Heart right ventricle (tissue), 16 donors: ENCODE data around the gene GSK3A. TPM values are rescaled to one million over a fixed set of nuclear protein-coding genes. Genes with fewer than 3 reads are reported as not detected.
A peak's percentile ranks its signal among the peaks of the same experiment; 100 is the strongest.

Experiments used
- ATAC-seq, 8 donors: fragments of 200-7000 bp; cut with Tn5 transposase; one replicate each; pipeline ENCODE4 v1.9.1; 2020; ENCODE audit warnings: mild to moderate bottlenecking in 8 of 8, moderate library complexity in 8 of 8, moderate number of reproducible peaks in 1 of 8
- DNase-seq, 2 donors: peaks; one replicate each; pipeline ENCODE4 v3.0.0-alpha.2; 2020
- H3K27ac ChIP-seq, 10 donors: fragments of 200-600 bp; sonication (generic) in 2 of 10; one replicate each; pipeline versions ENCODE4 v1.5.0 to v1.8.0; 2020 to 2022; ENCODE audit warnings: mild to moderate bottlenecking in 3 of 10
- H3K27me3 ChIP-seq, 7 donors: fragments of 200-600 bp; one replicate each; pipeline ENCODE4 v1.8.0; 2021 to 2022; ENCODE audit warnings: mild to moderate bottlenecking in 2 of 7
- H3K36me3 ChIP-seq, 9 donors: fragments of 200-600 bp; sonication (generic) in 1 of 9; one replicate each; pipeline versions ENCODE4 v1.5.0 to v1.8.0; 2020 to 2022; ENCODE audit warnings: mild to moderate bottlenecking in 2 of 9
- H3K4me1 ChIP-seq, 9 donors: fragments of 200-600 bp; sonication (generic) in 1 of 9; one replicate each; pipeline versions ENCODE4 v1.5.0 to v1.8.0; 2020 to 2022; ENCODE audit warnings: mild to moderate bottlenecking in 4 of 9
- H3K4me3 ChIP-seq, 10 donors: fragments of 200-600 bp; sonication (generic) in 2 of 10; one replicate each; pipeline versions ENCODE4 v1.5.0 to v1.8.0; 2020 to 2022; ENCODE audit warnings: mild to moderate bottlenecking in 7 of 10, moderate library complexity in 2 of 10
- H3K9me3 ChIP-seq, 11 donors: fragments of 200-600 bp in 10 of 11; sonication (generic) in 2 of 11; one replicate each; pipeline versions ENCODE4 v1.5.0 to v1.8.0; 2013 to 2022; ENCODE audit warnings: mild to moderate bottlenecking in 2 of 11, control low read depth in 1 of 11, moderate library complexity in 1 of 11
- WGBS, 2 donors: extraction: QIAGEN DNeasy Blood & Tissue Kit; methylation state at CpG; one replicate each; pipeline ENCODE4 v1.1.7; 2013; ENCODE audit warnings: inconsistent platforms in 1 of 2; 5-methylcytosine and 5-hydroxymethylcytosine counted together
- intact Hi-C, 10 donors: fragments of 100-400 bp; cut with DNase I; formaldehyde crosslinking; loops; one replicate each; pipeline versions ENCODE4 v1.11.1 to v1.14.2; 2022
- long read RNA-seq, 3 donors: library from polyadenylated mRNA; unstranded; transcript quantifications; one replicate each; pipeline ENCODE4 v2.0.0, GENCODE V29; 2020 to 2021
- polyA plus RNA-seq, 2 donors: library from polyadenylated mRNA; stranded (reverse); fragments of 200-250 nt; gene quantifications; one replicate each; pipeline ENCODE4 v1.2.3, GENCODE V29; 2013
- total RNA-seq, 10 donors: library from RNA; stranded (reverse); fragmentation: NEBNext Ultra II Directional in 3 of 10; extraction: Animal tissue kit (Norgen Biotek cat#: 25700) in 3 of 10; gene quantifications; one replicate each; pipeline versions ENCODE4 v1.2.1 to v1.2.4, GENCODE V29; 2021 to 2023
- TF ChIP-seq, protein P1 (sequence below), 9 donors: fragments of 200-600 bp; sonication (generic) in 2 of 9; IDR thresholded peaks; one replicate each; pipeline versions ENCODE4 v1.5.0 to v1.8.0; 2021 to 2022; ENCODE audit warnings: antibody characterized with exemption in 9 of 9, mild to moderate bottlenecking in 5 of 9, moderate library complexity in 1 of 9
- donor health status: Arrhythmogenic right ventricular cardiomyopathy.
- donor health status: ischemic (EF 13 %, LVEDD 7.1; RV severe dilation, severe dysfunction).
- donor health status: healthy with polysubstance abuse.
- donor health status: DM: no; HTN: yes; CAD: no.
- donor health status: DM: no; HTN: no; CAD: no.
- donor health status: ischemic (EF 25% LVEDD 6.9; RV normal size, moderate dysfunction).
- donor health status: ischemic (EF 25% LVEDD 5.7; RV mildly dilated, moderate dysfunction).
- donor health status: healthy.
- donor health status: DM: yes; HTN: yes; CAD: no.
- donor health status: Ischemic cardiomyopathy.
- donor health status: ischemic (EF 35%, LVEDD 5.7; RV mildly dilated, moderate dysfunction).
- donor health status: nonischemic (EF 11% LVEDD 7.7; RV severe dilation, severe dysfunction).
- donor health status: DM: yes; HTN: yes; CAD: no.
- donor health status: PGD.
- donor health status: ischemic (EF 29% LVEDD 5.4; RV normal size, mild dysfunction).
- donor health status: nonischemic (EF 23%, LVEDD 6.1; RV moderate dilation, normal function).

GSK3A gene
- total RNA-seq (10 to 100 TPM; 31.9 to 46.1 (median 36.4) TPM), polyA plus RNA-seq (10 to 100 TPM; 31.2 to 51.0 TPM)
- long read RNA-seq, donor 1, transcript GSK3A-201 (11 exons, 2,188 nt) = major isoform, 16 of 24 reads
- long read RNA-seq, donor 1, partial matches to known transcripts = 0 of 24 reads
- long read RNA-seq, donor 1, other reads (novel, unspliced or antisense) = 8 of 24 reads
- long read RNA-seq, donor 2, transcript GSK3A-201 (11 exons, 2,188 nt) = major isoform, 9 of 17 reads
- long read RNA-seq, donor 2, partial matches to known transcripts = 0 of 17 reads
- long read RNA-seq, donor 2, other reads (novel, unspliced or antisense) = 8 of 17 reads
- long read RNA-seq, donor 3, partial matches to known transcripts = 0 of 1 reads
- long read RNA-seq, donor 3, other reads (novel, unspliced or antisense) = 0 of 1 reads

DNA sequence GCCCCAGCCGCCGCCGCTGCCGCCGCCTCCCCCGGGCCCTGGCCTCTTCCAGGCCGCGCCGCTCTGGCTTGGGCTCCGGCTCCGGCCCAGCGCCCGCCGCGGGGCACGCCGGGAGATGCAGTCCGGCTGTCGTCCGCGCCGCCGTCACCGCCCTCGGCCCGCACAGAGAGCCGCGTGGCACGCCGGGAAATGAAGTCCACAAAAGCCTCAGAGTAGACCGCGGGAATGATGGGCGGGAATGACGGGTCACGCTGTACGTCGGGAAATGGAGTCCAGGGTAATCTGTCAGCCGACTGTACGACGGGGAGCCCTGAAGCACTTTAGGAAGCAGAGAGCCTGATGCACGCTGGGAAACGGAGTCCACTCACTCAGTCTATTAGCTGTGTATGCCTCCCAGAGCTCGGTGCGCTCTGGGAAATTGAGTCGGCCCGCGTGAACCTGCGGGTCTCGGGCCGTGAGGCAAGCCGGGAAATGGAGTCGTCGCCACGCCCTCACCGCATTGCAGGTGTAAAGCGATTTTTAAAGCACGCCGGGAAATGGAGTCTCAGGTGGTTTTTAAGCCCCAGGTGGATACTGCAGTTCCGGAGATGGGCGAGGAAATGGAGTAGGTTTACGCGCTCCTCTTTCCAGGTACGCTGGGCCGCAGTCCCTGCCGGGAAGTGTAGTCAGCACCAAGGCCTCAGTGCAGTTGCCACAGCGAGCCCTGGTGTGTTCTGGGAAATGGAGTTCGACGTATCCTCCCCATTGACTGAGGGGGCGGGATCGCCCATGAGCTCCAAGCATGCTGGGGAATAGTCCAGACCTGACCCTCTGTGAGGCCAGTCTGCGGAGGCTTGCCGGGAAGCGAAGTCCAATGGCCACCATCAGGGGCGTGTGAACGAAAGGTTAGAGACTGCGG lies at the start of gene GSK3A:
Gene GSK3A (minus strand): TSS at position 91 of the 898 bp plus-strand sequence. CDS start 137 bp downstream, outside the sequence.
- intact Hi-C loops = loop anchor here in 2 of 10 donors (1.0 to 10.0 kb wide), 3 partner anchors 22 to 192 kb away; partner anchors contain the start of genes MEGF8 (in 1 of the 2) and ZNF526 (in 1 of the 2)
- DNase-seq (peak; percentile 97 to 99), ATAC-seq (peak; percentile 84 to 93 (median 90))
- WGBS, 2 donors = 0% methylated on average over 70 to 76 of the region's 76 CpGs
- H3K4me3 ChIP-seq = peak within 1 kb of the TSS; percentile 76 to 95 (median 86)
- H3K27me3 ChIP-seq = no peaks in the 10 kb centered on the region
- H3K27ac ChIP-seq = peak within 1 kb of the TSS; percentile 81 to 100 (median 90)
- H3K36me3 ChIP-seq = peaks cover 0 to 38% (median 0%) of the 10 kb centered on the region in 9 donors
- peaks cover 17 to 71% (median 57%) of the 10 kb centered on the region in 9 donors for H3K4me1 ChIP-seq
- no peaks in the 10 kb centered on the region for H3K9me3 ChIP-seq
- TF ChIP-seq, protein P1, sequence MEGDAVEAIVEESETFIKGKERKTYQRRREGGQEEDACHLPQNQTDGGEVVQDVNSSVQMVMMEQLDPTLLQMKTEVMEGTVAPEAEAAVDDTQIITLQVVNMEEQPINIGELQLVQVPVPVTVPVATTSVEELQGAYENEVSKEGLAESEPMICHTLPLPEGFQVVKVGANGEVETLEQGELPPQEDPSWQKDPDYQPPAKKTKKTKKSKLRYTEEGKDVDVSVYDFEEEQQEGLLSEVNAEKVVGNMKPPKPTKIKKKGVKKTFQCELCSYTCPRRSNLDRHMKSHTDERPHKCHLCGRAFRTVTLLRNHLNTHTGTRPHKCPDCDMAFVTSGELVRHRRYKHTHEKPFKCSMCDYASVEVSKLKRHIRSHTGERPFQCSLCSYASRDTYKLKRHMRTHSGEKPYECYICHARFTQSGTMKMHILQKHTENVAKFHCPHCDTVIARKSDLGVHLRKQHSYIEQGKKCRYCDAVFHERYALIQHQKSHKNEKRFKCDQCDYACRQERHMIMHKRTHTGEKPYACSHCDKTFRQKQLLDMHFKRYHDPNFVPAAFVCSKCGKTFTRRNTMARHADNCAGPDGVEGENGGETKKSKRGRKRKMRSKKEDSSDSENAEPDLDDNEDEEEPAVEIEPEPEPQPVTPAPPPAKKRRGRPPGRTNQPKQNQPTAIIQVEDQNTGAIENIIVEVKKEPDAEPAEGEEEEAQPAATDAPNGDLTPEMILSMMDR (IDR thresholded peaks at IDR 0.05) = peak in 3 of 9 donors; percentile 11 to 40 (median 18)

DNA sequence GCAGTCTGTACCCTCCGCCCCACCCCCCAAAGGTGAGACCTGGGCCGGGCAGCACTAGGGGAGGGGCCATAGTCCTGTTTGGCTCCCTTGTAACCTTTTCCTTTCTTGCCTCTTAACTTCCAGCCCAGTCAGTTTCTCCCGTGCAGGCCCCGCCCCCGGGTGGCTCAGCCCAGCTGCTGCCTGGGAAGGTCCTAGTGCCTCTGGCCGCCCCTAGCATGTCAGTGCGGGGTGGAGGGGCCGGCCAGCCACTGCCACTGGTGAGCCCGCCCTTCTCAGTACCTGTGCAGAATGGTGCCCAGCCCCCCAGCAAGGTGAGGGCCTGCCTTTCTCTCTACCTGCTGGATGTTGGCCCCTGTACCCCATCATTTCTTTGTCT lies 49.0 kb upstream of the GSK3A start:
- ATAC-seq (no peak), DNase-seq (no peak)
- Histone ChIP-seq H3K4me1 (peaks cover 4 to 8% (median 6%) of the 10 kb centered on the region in 9 donors), H3K9me3 (no peaks in the 10 kb centered on the region), H3K4me3 (no peak overlapping the region), H3K36me3 (peaks cover 0 to 99% (median 65%) of the 10 kb centered on the region in 9 donors), H3K27me3 (no peaks in the 10 kb centered on the region), H3K27ac (no peak overlapping the region)
- WGBS, 2 donors = 62 to 69% methylated on average over 9 of the region's 9 CpGs
- TF ChIP-seq, protein P1 (IDR thresholded peaks at IDR 0.05) = no peak
- intact Hi-C loops = loop anchor here in 3 of 10 donors (5.0 to 10.0 kb wide), 2 partner anchors 44 to 157 kb away; partner anchors contain the start of gene POU2F2 (in 1 of the 3)

DNA sequence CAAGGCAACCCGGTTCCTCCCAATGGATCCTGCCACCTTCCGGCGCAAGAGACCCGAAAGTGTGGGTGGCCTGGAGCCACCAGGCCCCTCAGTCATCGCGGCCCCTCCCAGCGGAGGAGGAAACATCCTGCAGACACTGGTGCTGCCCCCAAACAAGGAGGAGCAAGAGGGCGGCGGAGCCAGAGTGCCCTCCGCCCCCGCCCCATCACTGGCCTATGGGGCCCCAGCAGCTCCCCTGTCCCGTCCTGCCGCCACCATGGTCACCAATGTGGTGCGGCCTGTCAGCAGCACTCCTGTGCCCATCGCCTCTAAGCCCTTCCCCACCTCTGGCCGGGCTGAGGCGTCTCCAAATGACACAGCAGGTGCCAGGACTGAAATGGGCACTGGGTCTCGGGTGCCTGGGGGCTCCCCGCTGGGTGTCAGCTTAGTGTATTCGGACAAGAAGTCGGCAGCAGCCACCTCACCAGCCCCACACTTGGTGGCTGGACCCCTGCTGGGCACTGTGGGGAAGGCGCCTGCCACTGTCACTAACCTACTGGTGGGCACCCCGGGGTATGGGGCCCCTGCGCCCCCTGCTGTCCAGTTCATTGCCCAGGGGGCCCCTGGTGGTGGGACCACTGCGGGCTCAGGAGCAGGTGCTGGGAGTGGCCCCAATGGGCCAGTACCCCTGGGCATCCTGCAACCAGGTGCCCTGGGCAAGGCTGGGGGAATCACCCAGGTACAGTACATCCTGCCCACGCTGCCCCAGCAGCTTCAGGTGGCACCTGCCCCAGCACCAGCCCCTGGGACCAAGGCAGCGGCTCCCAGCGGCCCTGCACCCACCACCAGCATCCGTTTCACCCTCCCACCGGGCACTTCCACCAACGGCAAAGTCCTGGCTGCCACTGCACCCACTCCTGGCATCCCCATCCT lies 48.4 kb upstream of the GSK3A start:
- Histone ChIP-seq H3K27ac (no peak overlapping the region), H3K9me3 (no peaks in the 10 kb centered on the region), H3K4me3 (no peak overlapping the region), H3K4me1 (peaks cover 9 to 14% (median 13%) of the 10 kb centered on the region in 9 donors), H3K27me3 (no peaks in the 10 kb centered on the region), H3K36me3 (peaks cover 0 to 92% (median 65%) of the 10 kb centered on the region in 9 donors)
- intact Hi-C loops = loop anchor here in 3 of 10 donors (5.0 to 10.0 kb wide), 2 partner anchors 43 to 156 kb away; partner anchors contain the start of gene POU2F2 (in 1 of the 3)
- TF ChIP-seq, protein P1 (IDR thresholded peaks at IDR 0.05) = peak; percentile 10 to 54 (median 36)
- ATAC-seq (peak in 1 of 8 donors; percentile 4), DNase-seq (no peak)
- 86 to 89% methylated on average over 29 to 31 of the region's 31 CpGs for WGBS, 2 donors
